H9 (cell line): ENCODE data around the gene INPP5F. TPM values are rescaled to one million over a fixed set of nuclear protein-coding genes. Genes with fewer than 3 reads are reported as not detected.

Source experiments
- DNase-seq: peaks from one replicate; pipeline ENCODE4 v3.0.0-alpha.2; 2017
- H2AFZ ChIP-seq: one replicate; pipeline ENCODE4 v1.6.1; 2013; ENCODE audit warnings: mild to moderate bottlenecking, low read length, control low read depth, moderate library complexity
- H2AK5ac ChIP-seq: 2 replicates; pipeline ENCODE4 v1.6.1; 2013; ENCODE audit warnings: low read length, control low read depth, mixed read lengths; ENCODE audit not compliant: insufficient read length
- H2BK120ac ChIP-seq: one replicate; pipeline ENCODE4 v1.6.1; 2013; ENCODE audit warnings: low read depth, mild to moderate bottlenecking, low read length, control low read depth, inconsistent platforms; ENCODE audit not compliant: poor library complexity, severe bottlenecking
- H2BK12ac ChIP-seq: 2 replicates; pipeline ENCODE4 v1.6.1; 2013; ENCODE audit warnings: low read length, control low read depth, mixed read lengths, low read depth; ENCODE audit not compliant: insufficient read length
- H2BK15ac ChIP-seq: 2 replicates; pipeline ENCODE4 v1.6.1; 2013; ENCODE audit warnings: low read depth, low read length, control low read depth
- H2BK20ac ChIP-seq: one replicate; pipeline ENCODE4 v1.6.1; 2013; ENCODE audit warnings: low read depth, mild to moderate bottlenecking, low read length, control low read depth, inconsistent platforms; ENCODE audit not compliant: poor library complexity, severe bottlenecking
- H2BK5ac ChIP-seq: 2 replicates; pipeline ENCODE4 v1.6.1; 2013; ENCODE audit warnings: low read length, control low read depth, mixed read lengths; ENCODE audit not compliant: insufficient read length
- H3K14ac ChIP-seq: 2 replicates; pipeline ENCODE4 v1.6.1; 2013; ENCODE audit warnings: low read length, control low read depth; ENCODE audit not compliant: insufficient read depth
- H3K18ac ChIP-seq: 2 replicates; pipeline ENCODE4 v1.6.1; 2013; ENCODE audit warnings: low read depth, mild to moderate bottlenecking, mixed read lengths, low read length, control low read depth; ENCODE audit not compliant: insufficient read length
- H3K23ac ChIP-seq: 2 replicates; pipeline ENCODE4 v1.6.1; 2013; ENCODE audit warnings: low read length, control low read depth, mixed read lengths, low read depth; ENCODE audit not compliant: insufficient read length
- H3K23me2 ChIP-seq: 2 replicates; pipeline ENCODE4 v1.6.1; 2013; ENCODE audit warnings: low read depth, mild to moderate bottlenecking, mixed read lengths, low read length, control low read depth; ENCODE audit not compliant: insufficient read length, poor library complexity, severe bottlenecking
- H3K27ac ChIP-seq: 2 replicates; pipeline ENCODE4 v1.5.1; 2013; ENCODE audit warnings: low read length, control low read depth, mixed read lengths, low read depth; ENCODE audit not compliant: insufficient read length
- H3K27me3 ChIP-seq: 2 replicates; pipeline ENCODE4 v1.6.1; 2013; ENCODE audit warnings: low read length, control low read depth, inconsistent platforms; ENCODE audit not compliant: insufficient read depth
- H3K4ac ChIP-seq: 2 replicates; pipeline ENCODE4 v1.6.1; 2013; ENCODE audit warnings: low read depth, mild to moderate bottlenecking, control low read depth, inconsistent platforms, low read length, moderate library complexity
- H3K4me1 ChIP-seq: 2 replicates; pipeline ENCODE4 v1.6.1; 2013; ENCODE audit warnings: low read length, control low read depth, inconsistent platforms; ENCODE audit not compliant: insufficient read depth
- H3K4me2 ChIP-seq: 2 replicates; pipeline ENCODE4 v1.6.1; 2013; ENCODE audit warnings: low read length, control low read depth, mixed read lengths; ENCODE audit not compliant: insufficient read length, insufficient read depth
- H3K56ac ChIP-seq: 2 replicates; pipeline ENCODE4 v1.6.1; 2013; ENCODE audit warnings: low read depth, mild to moderate bottlenecking, mixed read lengths, low read length, control low read depth; ENCODE audit not compliant: insufficient read length
- H3K79me1 ChIP-seq: 2 replicates; pipeline ENCODE4 v1.6.1; 2013; ENCODE audit warnings: low read depth, mild to moderate bottlenecking, moderate library complexity, low read length, control low read depth, inconsistent platforms; ENCODE audit not compliant: insufficient read depth, poor library complexity, severe bottlenecking
- H3K79me2 ChIP-seq: 2 replicates; pipeline ENCODE4 v1.6.1; 2013; ENCODE audit warnings: low read length, control low read depth, inconsistent platforms; ENCODE audit not compliant: insufficient read depth
- H3K9ac ChIP-seq: 2 replicates; pipeline ENCODE4 v1.6.1; 2013; ENCODE audit warnings: low read length, control low read depth, mixed read lengths; ENCODE audit not compliant: insufficient read length; ENCODE audit errors: extremely low read depth
- H3K9me3 ChIP-seq: one replicate; pipeline ENCODE4 v1.6.1; 2013; ENCODE audit warnings: low read depth, low read length, inconsistent platforms; ENCODE audit not compliant: control insufficient read depth
- H3T11ph ChIP-seq: one replicate; pipeline ENCODE4 v1.6.1; 2013; ENCODE audit warnings: mild to moderate bottlenecking, low read length, control low read depth, inconsistent platforms
- H4K20me1 ChIP-seq: one replicate; pipeline ENCODE4 v1.6.1; 2013; ENCODE audit not compliant: control insufficient read depth, insufficient read length, insufficient read depth
- H4K5ac ChIP-seq: 2 replicates; pipeline ENCODE4 v1.6.1; 2013; ENCODE audit warnings: low read depth, mild to moderate bottlenecking, mixed read lengths, low read length, control low read depth; ENCODE audit not compliant: insufficient read length
- H4K8ac ChIP-seq: replicated peaks from 2 replicates; pipeline ENCODE4 v1.6.1; 2013; ENCODE audit warnings: low read length, control low read depth, mixed read lengths, low read depth; ENCODE audit not compliant: insufficient read length
- H4K91ac ChIP-seq: 2 replicates; pipeline ENCODE4 v1.6.1; 2013; ENCODE audit warnings: low read depth, mild to moderate bottlenecking, moderate library complexity, mixed read lengths, low read length, control low read depth; ENCODE audit not compliant: insufficient read length
- H3K27ac Mint-ChIP-seq, 3 experiments: 2 replicates in 2 of 3; 3 replicates in 1 of 3; pipeline ENCODE4 v1.8.0; 2020 to 2021; ENCODE audit warnings: mixed read lengths in 3 of 3, mild to moderate bottlenecking in 1 of 3, moderate library complexity in 1 of 3
- H3K27me3 Mint-ChIP-seq: 2 replicates; pipeline ENCODE4 v1.8.0; 2021; ENCODE audit warnings: low read depth, mild to moderate bottlenecking, moderate library complexity, mixed read lengths
- H3K36me3 Mint-ChIP-seq, 3 experiments: 2 replicates in 2 of 3; 3 replicates in 1 of 3; pipeline ENCODE4 v1.8.0; 2020 to 2021; ENCODE audit warnings: low read depth in 3 of 3, mixed read lengths in 3 of 3; ENCODE audit not compliant: insufficient read depth in 1 of 3
- H3K4me1 Mint-ChIP-seq, 2 experiments: 2 replicates each; pipeline ENCODE4 v1.8.0; 2020; ENCODE audit warnings: mixed read lengths in 2 of 2
- H3K4me3 Mint-ChIP-seq, 2 experiments: 2 replicates in 1 of 2; 3 replicates in 1 of 2; pipeline ENCODE4 v1.8.0; 2020 to 2021; ENCODE audit warnings: mild to moderate bottlenecking in 2 of 2, mixed read lengths in 2 of 2, moderate library complexity in 1 of 2
- H3K9me3 Mint-ChIP-seq, 2 experiments: 2 replicates in 1 of 2; 3 replicates in 1 of 2; pipeline ENCODE4 v1.8.0; 2020; ENCODE audit warnings: mild to moderate bottlenecking in 2 of 2, mixed read lengths in 2 of 2, moderate library complexity in 1 of 2
- CTCF ChIP-seq: fragments of 200-600 bp; sonication (generic); conservative IDR thresholded peaks from 3 replicates; pipeline ENCODE4 v1.8.0; 2021; ENCODE audit warnings: antibody characterized with exemption, mild to moderate bottlenecking
- WGBS: extraction: QIAGEN DNeasy Blood & Tissue Kit; methylation state at CpG from one replicate; pipeline ENCODE4 v1.1.7; 2013; ENCODE audit warnings: missing lambda C conversion rate, low lambda C conversion rate, mixed read lengths; ENCODE audit not compliant: insufficient read length; ENCODE audit errors: extremely low coverage; 5-methylcytosine and 5-hydroxymethylcytosine counted together
- total RNA-seq: library from RNA; stranded (reverse); gene quantifications from 2 replicates; pipeline ENCODE4 v1.2.1, GENCODE V29; 2021

Gene INPP5F
- total RNA-seq, 1 experiment from 2014 or later: 108 TPM

DNA sequence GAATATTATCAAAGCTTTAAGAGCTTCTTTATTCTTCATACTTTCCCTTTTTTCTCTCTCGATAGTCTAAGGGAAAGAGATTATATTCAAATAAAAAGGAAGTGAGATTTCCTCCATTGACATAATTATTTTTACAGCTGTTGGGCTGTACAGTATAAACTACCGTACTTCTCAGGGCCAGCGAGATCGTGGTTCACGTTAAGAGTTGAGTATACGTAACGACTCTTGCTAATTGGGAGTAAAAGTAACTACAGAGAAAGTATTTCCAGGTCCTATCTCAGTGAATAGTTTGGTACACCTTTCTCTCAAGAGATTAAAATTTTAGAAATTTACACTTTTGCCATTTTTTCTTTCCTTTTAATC, 57.8 kb downstream of the INPP5F start:
- Mint-ChIP-seq H3K9me3 (no peaks in the 10 kb centered on the region), H3K4me1 (peaks cover 36 to 50% of the 10 kb centered on the region in 2 experiments), H3K27ac (no peak overlapping the region), H3K4me3 (no peak overlapping the region), H3K27me3 (no peaks in the 10 kb centered on the region), H3K36me3 (peaks cover under 1 to 4% (median 3%) of the 10 kb centered on the region in 3 experiments; a peak in 5 of 7 replicates)
- Histone ChIP-seq H3K56ac (no peak overlapping the region), H2BK120ac (no peak overlapping the region), H3K18ac (no peak overlapping the region), H2AFZ (no peak overlapping the region), H2BK15ac (no peak overlapping the region), H2BK5ac (no peak overlapping the region), H3K9me3 (no peaks in the 10 kb centered on the region), H3K79me2 (no peaks in the 10 kb centered on the region), H3K9ac (no peak overlapping the region), H3K14ac (no peak overlapping the region), H3T11ph (no peak overlapping the region), H3K27me3 (no peaks in the 10 kb centered on the region), H3K27ac (no peak overlapping the region), H3K4ac (no peak overlapping the region), H4K5ac (no peak overlapping the region), H4K20me1 (no peaks in the 10 kb centered on the region), H4K8ac (no peak overlapping the region), H4K91ac (no peak overlapping the region), H3K23me2 (peaks cover 2% of the 10 kb centered on the region), H3K4me2 (no peak overlapping the region), H3K23ac (no peak overlapping the region), H2AK5ac (no peak overlapping the region), H3K79me1 (no peaks in the 10 kb centered on the region), H3K4me1 (peaks cover 3% of the 10 kb centered on the region; the same call in 1 of the 2 replicates), H2BK12ac (no peak overlapping the region), H2BK20ac (no peak overlapping the region)
- no peak for DNase-seq
- no CpG with 5 or more reads among the region's 7 CpGs for WGBS
- no peak for TF ChIP-seq CTCF
